ENCODE measurements around the gene MECR.

MECR gene, protein sequence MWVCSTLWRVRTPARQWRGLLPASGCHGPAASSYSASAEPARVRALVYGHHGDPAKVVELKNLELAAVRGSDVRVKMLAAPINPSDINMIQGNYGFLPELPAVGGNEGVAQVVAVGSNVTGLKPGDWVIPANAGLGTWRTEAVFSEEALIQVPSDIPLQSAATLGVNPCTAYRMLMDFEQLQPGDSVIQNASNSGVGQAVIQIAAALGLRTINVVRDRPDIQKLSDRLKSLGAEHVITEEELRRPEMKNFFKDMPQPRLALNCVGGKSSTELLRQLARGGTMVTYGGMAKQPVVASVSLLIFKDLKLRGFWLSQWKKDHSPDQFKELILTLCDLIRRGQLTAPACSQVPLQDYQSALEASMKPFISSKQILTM

GRCh38 chr1:29230553-29231378, at the start of gene MECR:
Gene MECR (minus strand): TSS chr1:29230934. CDS start chr1:29230906, 28 bp downstream.
- peak; percentile 97 for DNase-seq

DNA sequence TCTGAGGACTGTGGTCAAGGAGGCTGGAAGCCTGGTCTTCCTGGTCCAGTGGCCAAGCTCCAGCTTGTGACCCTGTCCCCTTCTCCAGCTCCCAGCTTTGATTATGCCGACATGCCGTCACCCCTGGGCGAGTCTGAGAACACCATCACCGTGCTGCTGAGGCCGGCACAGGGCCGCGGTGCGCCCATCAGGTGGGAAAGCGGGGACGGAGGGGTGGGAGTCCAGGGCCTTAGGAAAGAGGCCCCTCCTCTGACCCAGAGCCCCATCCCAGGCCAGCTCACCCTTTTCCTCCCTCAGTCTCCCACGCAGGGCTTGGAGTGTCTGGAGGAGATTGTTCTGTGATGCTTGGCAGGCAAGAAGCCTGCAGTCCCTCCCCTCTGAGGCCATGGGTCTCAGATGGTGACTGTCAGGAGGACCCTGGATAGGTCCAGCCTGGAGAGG, 49.2 kb upstream of the MECR start:
- DNase-seq: no peak

GRCh38 chr1:29279406-29279805, 48.7 kb upstream of the MECR start:
- no peak for DNase-seq

GRCh38 chr1:29278124-29278523, 47.4 kb upstream of the MECR start:
- DNase-seq: no peak

- DNase-seq: no peak
Measured at GRCh38 chr1:29275435-29275834, 44.7 kb upstream of the MECR start.

DNA sequence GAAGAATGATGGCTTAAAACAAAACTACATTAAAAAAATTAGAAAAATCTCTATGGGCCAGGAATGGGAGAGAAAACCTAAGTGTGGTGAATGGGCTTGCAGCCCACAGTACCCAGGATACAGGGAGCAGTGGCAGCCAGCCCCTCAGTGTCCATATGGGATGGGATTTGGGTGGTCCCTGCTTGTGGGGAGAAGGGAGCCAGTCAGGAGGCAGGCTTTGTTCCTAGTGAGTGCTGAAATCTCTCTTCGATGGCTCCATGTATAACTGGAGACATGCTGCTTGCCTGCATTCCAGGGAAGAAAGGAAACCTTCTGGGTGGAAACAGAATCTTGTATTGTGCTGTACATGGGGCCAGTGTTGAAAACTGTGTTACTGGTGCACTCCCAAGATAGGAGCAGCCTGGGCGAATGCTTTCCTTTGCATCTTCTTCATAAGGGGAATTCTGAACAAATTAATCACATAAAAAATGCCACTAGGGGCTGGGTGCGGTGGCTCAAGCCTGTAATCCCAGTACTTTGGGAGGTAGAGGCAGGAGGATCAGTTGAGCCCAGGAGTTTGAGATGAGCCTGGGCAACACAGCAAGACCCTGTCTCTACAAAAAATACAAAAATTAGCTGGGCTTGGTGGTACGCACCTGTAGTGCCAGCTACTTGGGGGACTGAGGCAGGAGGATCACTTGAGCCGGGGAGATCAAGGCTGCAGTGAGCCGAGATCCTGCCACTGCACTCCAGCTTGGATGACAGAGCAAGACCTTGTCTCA, 41.6 kb upstream of the MECR start:
- peak; percentile 33 for DNase-seq

DNA sequence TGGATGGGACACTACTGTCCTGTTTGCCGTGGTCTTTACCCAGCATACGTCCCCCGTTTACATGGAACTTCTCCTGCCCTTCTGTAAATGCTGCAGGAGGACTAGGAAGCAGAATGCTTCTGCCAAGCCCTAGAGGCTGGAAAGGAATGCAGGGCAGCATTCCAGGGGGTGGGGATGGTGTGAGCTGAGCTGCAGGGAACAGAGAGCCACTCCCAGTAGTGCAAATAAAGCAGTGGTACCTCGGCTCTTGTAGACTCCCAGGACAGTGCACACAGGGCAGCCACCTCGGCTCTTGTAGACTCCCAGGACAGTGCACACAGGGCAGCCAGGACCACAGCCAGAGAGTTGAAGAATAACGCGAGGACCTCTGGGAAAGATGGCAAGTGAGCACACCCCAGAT, 41.0 kb upstream of the MECR start:
- peak; percentile 86 for DNase-seq

GRCh38 chr1:29270929-29271521, 40.3 kb upstream of the MECR start:
- no peak for DNase-seq

- no peak for DNase-seq
Measured at GRCh38 chr1:29269382-29269781, 38.6 kb upstream of the MECR start.

DNA sequence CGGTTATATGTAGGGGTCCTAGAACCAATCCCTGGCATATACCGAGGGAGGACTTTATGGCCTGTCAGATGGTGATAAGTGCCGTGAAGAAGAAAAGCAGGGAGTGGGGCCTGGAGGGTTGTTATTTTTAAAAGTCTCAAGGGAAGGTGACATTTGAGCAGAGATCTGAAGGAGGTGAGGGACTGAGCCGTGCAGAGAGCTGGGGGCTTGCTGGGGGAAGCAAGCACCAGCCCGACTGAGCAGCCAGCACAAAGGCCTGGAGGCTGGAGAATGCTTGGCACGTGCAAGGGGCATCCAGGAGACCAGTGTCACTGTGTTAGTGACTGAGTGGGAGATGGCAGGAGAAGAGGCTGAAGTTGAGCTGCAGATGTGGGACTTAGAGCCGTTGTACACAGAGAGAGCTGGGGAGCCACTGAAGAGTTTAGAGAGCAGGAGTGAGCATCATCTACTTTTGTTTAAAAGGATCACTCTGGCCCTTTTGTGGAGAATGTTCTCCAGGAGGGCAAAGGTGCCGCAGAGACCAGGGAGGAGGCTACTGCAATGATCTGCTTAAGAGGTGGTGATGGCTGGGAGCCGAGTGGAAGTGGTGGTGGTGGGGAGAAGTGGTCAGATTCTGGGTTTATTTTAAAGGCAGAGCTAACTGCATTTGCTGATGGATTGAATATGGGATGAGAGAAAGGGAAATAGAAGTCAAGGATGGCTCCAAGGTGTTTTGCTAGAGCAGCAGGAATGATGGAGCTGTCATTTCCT, 36.8 kb upstream of the MECR start:
- DNase-seq: no peak

- DNase-seq: no peak
Measured at GRCh38 chr1:29266912-29267311, 36.2 kb upstream of the MECR start.

GRCh38 chr1:29264773-29265389, 34.1 kb upstream of the MECR start:
- DNase-seq: no peak

DNA sequence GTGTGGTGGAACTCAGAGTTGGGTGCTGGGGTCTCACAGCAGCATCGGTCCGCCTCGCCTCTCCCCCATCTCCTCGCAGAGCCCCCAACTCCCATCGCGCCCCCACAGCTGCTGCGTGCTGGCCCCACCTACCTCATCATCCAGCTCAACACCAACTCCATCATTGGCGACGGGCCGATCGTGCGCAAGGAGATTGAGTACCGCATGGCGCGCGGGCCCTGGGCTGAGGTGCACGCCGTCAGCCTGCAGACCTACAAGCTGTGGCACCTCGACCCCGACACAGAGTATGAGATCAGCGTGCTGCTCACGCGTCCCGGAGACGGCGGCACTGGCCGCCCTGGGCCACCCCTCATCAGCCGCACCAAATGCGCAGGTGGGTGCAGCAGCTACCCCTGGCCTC, 29.8 kb upstream of the MECR start:
- peak; percentile 45 for DNase-seq

DNA sequence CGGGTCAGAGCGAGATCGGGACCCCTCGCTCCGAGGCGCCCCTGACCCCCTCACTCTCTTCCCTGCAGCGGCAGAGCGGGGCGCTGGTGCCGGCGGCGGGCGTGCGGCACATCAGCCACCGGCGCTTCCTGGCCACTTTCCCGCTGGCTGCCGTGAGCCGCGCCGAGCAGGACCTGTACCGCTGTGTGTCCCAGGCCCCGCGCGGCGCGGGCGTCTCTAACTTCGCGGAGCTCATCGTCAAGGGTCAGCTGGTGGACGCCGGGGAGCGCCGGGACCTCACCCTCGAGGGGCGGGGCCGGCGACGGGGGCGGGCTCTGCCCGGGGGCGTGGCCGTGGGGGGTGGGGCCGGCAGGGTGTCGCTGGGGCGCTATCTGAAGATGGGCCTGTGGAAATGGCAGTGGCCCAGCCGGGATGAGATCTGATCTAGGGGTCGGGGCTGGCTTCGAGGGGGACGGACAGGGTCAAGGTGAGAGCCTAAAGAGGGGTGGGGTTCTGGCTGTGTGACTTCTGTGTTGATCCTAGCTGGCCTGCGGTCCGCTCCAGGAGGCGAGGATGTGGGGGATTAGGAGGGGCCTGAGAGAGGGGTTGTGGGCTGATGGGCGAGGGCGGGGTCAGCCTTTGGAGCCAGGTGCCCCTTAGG, 29.2 kb upstream of the MECR start:
- peak; percentile 79 for DNase-seq

- no peak for DNase-seq
Measured at GRCh38 chr1:29258976-29259801, 28.5 kb upstream of the MECR start.

DNA sequence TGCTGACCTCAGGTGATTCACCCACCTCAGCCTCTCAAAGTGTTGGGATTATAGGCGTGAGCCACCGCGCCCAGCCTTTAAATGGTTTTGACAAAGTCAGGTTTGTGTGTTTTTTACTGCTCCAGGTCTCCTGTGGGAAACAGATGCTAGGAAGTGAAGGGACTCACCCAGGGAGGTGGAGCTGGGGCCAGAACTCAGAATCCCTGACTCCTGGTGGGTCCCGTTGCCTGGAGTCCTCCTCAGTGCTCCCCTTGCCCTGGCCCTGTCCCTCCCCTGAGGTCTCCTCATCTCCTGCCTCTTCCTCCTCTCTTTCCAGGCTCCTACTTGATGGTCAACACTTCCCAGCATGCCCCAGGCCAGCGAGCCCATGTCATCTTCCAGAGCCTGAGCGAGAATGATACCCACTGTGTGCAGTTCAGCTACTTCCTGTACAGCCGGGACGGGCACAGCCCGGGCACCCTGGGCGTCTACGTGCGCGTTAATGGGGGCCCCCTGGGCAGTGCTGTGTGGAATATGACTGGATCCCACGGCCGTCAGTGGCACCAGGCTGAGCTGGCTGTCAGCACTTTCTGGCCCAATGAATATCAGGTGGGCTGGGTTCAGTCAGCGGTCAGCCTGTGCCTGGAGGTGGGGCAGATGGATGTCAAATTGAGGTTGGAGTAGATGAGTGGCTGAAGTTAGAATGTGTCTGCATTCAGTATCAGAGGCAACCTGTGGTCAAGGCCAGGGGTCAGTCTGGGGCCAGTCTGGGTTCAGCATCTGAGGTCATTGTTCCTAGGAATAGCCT, 27.6 kb upstream of the MECR start:
- no peak for DNase-seq

- DNase-seq: peak; percentile 67
Measured at GRCh38 chr1:29256979-29257804, 26.5 kb upstream of the MECR start.

- peak; percentile 46 for DNase-seq
Measured at GRCh38 chr1:29256394-29256793, 25.7 kb upstream of the MECR start.
